ENCODE results near the gene CCDC32. TPM values are rescaled to one million over a fixed set of nuclear protein-coding genes. Genes with fewer than 3 reads are reported as not detected.

Gene CCDC32
- total RNA-seq, 2 experiments from 2014 or later = 20.9 to 21.3 TPM

- peaks cover 5% of the 10 kb centered on the region for H3K36me3 ChIP-seq (ENCODE audit: insufficient read depth, low read length)
Observed at GRCh38 chr15:40565333-40566238, 744 bp upstream of the CCDC32 start.

DNA sequence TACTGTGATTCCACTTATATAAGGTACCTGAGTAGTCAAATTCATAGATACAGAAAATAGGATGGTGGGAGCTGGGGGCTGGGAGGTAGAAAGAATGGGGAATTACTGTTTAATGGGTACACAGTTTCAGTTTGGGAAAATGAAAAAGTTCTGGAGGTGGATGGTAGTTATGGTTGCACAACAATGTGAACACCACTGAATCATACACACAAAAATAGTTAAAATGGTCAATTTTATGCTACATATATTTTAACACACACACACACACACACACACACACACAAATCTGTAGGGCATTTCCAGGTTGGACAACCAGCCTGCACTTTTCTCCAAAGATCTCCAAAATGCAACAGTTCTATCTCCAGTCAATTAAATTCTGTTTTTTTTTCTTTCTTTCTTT is 1.4 kb downstream of the CCDC32 start:
- no peak overlapping the region for H3K4me3 ChIP-seq (ENCODE audit: low read length)
- POLR2A ChIA-PET = interaction anchor here (0.5 kb wide), 1 partner anchor 18 kb away, joined by 3 read pairs; no protein-coding TSS in a partner anchor
- H3K4me1 Mint-ChIP-seq (ENCODE audit: low read depth) = peaks cover 48% of the 10 kb centered on the region
- peak overlapping the region; percentile 97 for H3K4me3 Mint-ChIP-seq
- no peaks in the 10 kb centered on the region for H3K9me3 ChIP-seq (ENCODE audit: control insufficient read depth in 1 of 2, insufficient read depth in 1 of 2, low read length in 2 of 2)
- no peak for DNase-seq
- intact Hi-C loops (cut with DNase I, micrococcal nuclease) = loop anchor here in 1 of 2 experiments (10.0 kb wide), 4 partner anchors 131 to 981 kb away; partner anchors contain the start of genes FSIP1, RAD51, RPAP1 and RTF1
- no peak for TF ChIP-seq CTCF (IDR thresholded peaks at IDR 0.05)
- no peak overlapping the region for H3K27ac Mint-ChIP-seq
- peaks cover 5% of the 10 kb centered on the region for H3K36me3 ChIP-seq (ENCODE audit: insufficient read depth, low read length)
- H3K27ac ChIP-seq (ENCODE audit: low read depth in 1 of 2, low read length in 2 of 2) = no peak overlapping the region
- no peak for ATAC-seq (ENCODE audit: poor library complexity)
- no peaks in the 10 kb centered on the region for H3K27me3 ChIP-seq (ENCODE audit: control insufficient read depth in 1 of 2, insufficient read depth in 2 of 2, low read length in 2 of 2)
- peaks cover 27% of the 10 kb centered on the region for H3K4me1 ChIP-seq (ENCODE audit: insufficient read depth, low read length)
- CTCF ChIA-PET = interaction anchor here (0.5 to 2.0 kb wide), 2 partner anchors 26 to 37 kb away, joined by 3 to 10 read pairs; no protein-coding TSS in a partner anchor
- H3K9me3 Mint-ChIP-seq = no peaks in the 10 kb centered on the region
- no peaks in the 10 kb centered on the region for H3K27me3 Mint-ChIP-seq
- peaks cover 44% of the 10 kb centered on the region for H3K36me3 Mint-ChIP-seq (ENCODE audit: low read depth)

More at GRCh38 chr15:40565333-40566238, 744 bp upstream of the CCDC32 start:
- Mint-ChIP-seq H3K9me3 (no peaks in the 10 kb centered on the region), H3K27me3 (no peaks in the 10 kb centered on the region), H3K4me3 (peak overlapping the region; percentile 97), H3K4me1 (ENCODE audit: low read depth) (peaks cover 45% of the 10 kb centered on the region), H3K27ac (peak overlapping the region; percentile 88), H3K36me3 (ENCODE audit: low read depth) (peaks cover 30% of the 10 kb centered on the region)
- H3K9me3 ChIP-seq (ENCODE audit: control insufficient read depth in 1 of 2, insufficient read depth in 1 of 2, low read length in 2 of 2) = no peaks in the 10 kb centered on the region
- peak overlapping the region; percentile 76 for H3K4me3 ChIP-seq (ENCODE audit: low read length)
- intact Hi-C loops (cut with DNase I, micrococcal nuclease) = loop anchor here (2.0 to 10.0 kb wide), 8 partner anchors 29 to 979 kb away; partner anchors contain the start of genes RMDN3 (in 2 of the 2), BAHD1 (in 1 of the 2), FSIP1 (in 1 of the 2) and KNL1 (in 1 of the 2)
- H3K4me1 ChIP-seq (ENCODE audit: insufficient read depth, low read length) = peaks cover 42% of the 10 kb centered on the region
- DNase-seq = no peak
- no peak for ATAC-seq (ENCODE audit: poor library complexity)
- no peaks in the 10 kb centered on the region for H3K27me3 ChIP-seq (ENCODE audit: control insufficient read depth in 1 of 2, insufficient read depth in 2 of 2, low read length in 2 of 2)
- ChIA-PET CTCF (interaction anchor here (1.7 to 2.0 kb wide), 3 partner anchors 24 to 328 kb away, joined by 4 to 10 read pairs (median 6); partner anchors contain the start of gene VPS18), POLR2A (interaction anchor here (0.6 to 1.8 kb wide), 15 partner anchors 9 to 1708 kb away, joined by 3 to 14 read pairs (median 5); partner anchors contain the start of genes BAHD1, CHAC1, DNAJC17 and GANC)
- peak overlapping the region; percentile 70 to 85 for H3K27ac ChIP-seq (ENCODE audit: low read depth in 1 of 2, low read length in 2 of 2)
- no peak for TF ChIP-seq CTCF (IDR thresholded peaks at IDR 0.05)

DNA sequence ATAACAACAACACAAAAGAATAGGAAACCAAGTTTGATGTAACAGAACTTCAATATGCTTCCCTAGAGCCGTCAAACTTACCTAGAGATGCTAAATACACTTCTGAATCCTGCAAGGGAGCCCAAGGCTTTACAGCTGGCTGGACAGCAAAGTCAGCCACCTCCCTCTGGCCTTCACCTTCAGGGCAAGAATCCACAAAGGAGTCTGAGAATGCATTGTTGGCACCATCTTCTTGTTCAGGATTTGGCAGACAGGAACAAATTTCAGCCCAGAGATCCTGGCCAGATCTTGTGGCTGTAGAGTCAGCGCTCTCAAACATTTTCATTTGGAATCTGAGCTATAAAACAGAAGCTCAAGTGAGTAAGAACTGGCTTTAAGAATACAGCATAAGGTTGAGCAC is 2.2 kb downstream of the CCDC32 start:
- no peaks in the 10 kb centered on the region for H3K27me3 ChIP-seq (ENCODE audit: control insufficient read depth in 1 of 2, insufficient read depth in 2 of 2, low read length in 2 of 2)
- no peak overlapping the region for H3K4me3 ChIP-seq (ENCODE audit: low read length)
- H3K4me3 Mint-ChIP-seq = peak overlapping the region; percentile 63
- peaks cover 48% of the 10 kb centered on the region for H3K4me1 Mint-ChIP-seq (ENCODE audit: low read depth)
- no peaks in the 10 kb centered on the region for H3K9me3 Mint-ChIP-seq
- H3K36me3 Mint-ChIP-seq (ENCODE audit: low read depth) = peaks cover 52% of the 10 kb centered on the region
- DNase-seq = no peak
- TF ChIP-seq CTCF (IDR thresholded peaks at IDR 0.05) = no peak
- peaks cover 5% of the 10 kb centered on the region for H3K36me3 ChIP-seq (ENCODE audit: insufficient read depth, low read length)
- ATAC-seq (ENCODE audit: poor library complexity) = no peak
- CTCF ChIA-PET = interaction anchor here (0.5 kb wide), 1 partner anchor 37 kb away, joined by 3 read pairs; no protein-coding TSS in a partner anchor
- H3K9me3 ChIP-seq (ENCODE audit: control insufficient read depth in 1 of 2, insufficient read depth in 1 of 2, low read length in 2 of 2) = no peaks in the 10 kb centered on the region
- POLR2A ChIA-PET = interaction anchor here (0.5 kb wide), 1 partner anchor 17 kb away, joined by 3 read pairs; no protein-coding TSS in a partner anchor
- no peak overlapping the region for H3K27ac Mint-ChIP-seq
- no peak overlapping the region for H3K27ac ChIP-seq (ENCODE audit: low read depth in 1 of 2, low read length in 2 of 2)
- no peaks in the 10 kb centered on the region for H3K27me3 Mint-ChIP-seq
- peaks cover 25% of the 10 kb centered on the region for H3K4me1 ChIP-seq (ENCODE audit: insufficient read depth, low read length)
- intact Hi-C loops (cut with DNase I, micrococcal nuclease) = loop anchor here in 1 of 2 experiments (10.0 kb wide), 4 partner anchors 132 to 982 kb away; partner anchors contain the start of genes FSIP1, RAD51, RPAP1 and RTF1

Data from CD4-positive, alpha-beta T cell (primary cell).